ENCODE results near the gene MAP3K9. TPM values are rescaled to one million over a fixed set of nuclear protein-coding genes. Genes with fewer than 3 reads are reported as not detected.

The MAP3K9 gene
- total and polyA plus RNA-seq, 9 of the 15 experiments (the other 6 are each of a cell fraction or from before 2014, with no cell fraction given) = 0.03 to 0.60 (median 0.36) TPM

- TF ChIP-seq MYBL2 (IDR thresholded peaks at IDR 0.05; ENCODE audit: low read depth) (no peak), MYBL2 (CRISPR knock-in tag; IDR thresholded peaks at IDR 0.05; ENCODE audit: borderline replicate concordance) (no peak), HOMEZ (CRISPR knock-in tag; IDR thresholded peaks at IDR 0.05) (no peak), SIN3B (IDR thresholded peaks at IDR 0.05; ENCODE audit: low read depth) (no peak), MLLT1 (IDR thresholded peaks at IDR 0.05) (no peak), HBP1 (CRISPR knock-in tag; IDR thresholded peaks at IDR 0.05) (no peak), ATF3 (IDR thresholded peaks at IDR 0.05) (no peak), ATF3 (CRISPR knock-in tag; conservative IDR thresholded peaks at IDR 0.05) (no peak)
These were observed 14.0 kb upstream of the MAP3K9 start (continued) for GRCh38 chr14:70823281-70823680.
